ENCODE results near the gene RBMY1J.
"Not testable (repeated sequence)": the region's sequence is repeated elsewhere in the genome, so short reads cannot be mapped to it uniquely, and the experiment has no call there.

Gene RBMY1J

GRCh38 chrY:22403110-22403509 lies at the start of gene RBMY1J:
RBMY1J (plus strand) TSS chrY:22403410; CDS start chrY:22405448, 2,038 bp downstream.
- DNase-seq (ENCODE audit: low read depth): not testable (repeated sequence)

GRCh38 chrY:22367416-22367815 lies 35.8 kb upstream of the RBMY1J start:
- no peak for DNase-seq (ENCODE audit: low read depth)

- no peak for DNase-seq (ENCODE audit: low read depth)
Observed at GRCh38 chrY:22370623-22371022, 32.6 kb upstream of the RBMY1J start.

GRCh38 chrY:22373494-22373893 lies 29.7 kb upstream of the RBMY1J start:
- DNase-seq (ENCODE audit: low read depth): no peak

- DNase-seq (ENCODE audit: low read depth): not testable (repeated sequence)
Observed at GRCh38 chrY:22444718-22445396, 41.6 kb downstream of the RBMY1J start.

GRCh38 chrY:22455522-22455921 lies 52.3 kb downstream of the RBMY1J start:
- DNase-seq (ENCODE audit: low read depth): not testable (repeated sequence)

GRCh38 chrY:22461962-22462361 lies 58.8 kb downstream of the RBMY1J start:
- DNase-seq (ENCODE audit: low read depth): not testable (repeated sequence)
